GM19324 (cell line): ENCODE measurements around the gene ARHGAP26.
"Not testable (repeated sequence)": the region's sequence is repeated elsewhere in the genome, so short reads cannot be mapped to it uniquely, and the experiment has no call there.

Experiments
- ATAC-seq: cut with Tn5 transposase; IDR thresholded peaks from one replicate; pipeline ENCODE4 v1.9.1; 2021; ENCODE audit warnings: mild to moderate bottlenecking, moderate library complexity; ENCODE audit not compliant: unreplicated experiment, low FRiP score

ARHGAP26 gene

GRCh38 chr5:142920849-142921612 is 150.9 kb downstream of the ARHGAP26 start:
- no peak for ATAC-seq

GRCh38 chr5:142922223-142922952 is 152.2 kb downstream of the ARHGAP26 start:
- peak; percentile 59 for ATAC-seq

GRCh38 chr5:142924135-142924883 is 154.1 kb downstream of the ARHGAP26 start:
- ATAC-seq = no peak

- ATAC-seq = no peak
Observed at GRCh38 chr5:142925795-142926194, 155.6 kb downstream of the ARHGAP26 start.

GRCh38 chr5:142926549-142926948 is 156.4 kb downstream of the ARHGAP26 start:
- ATAC-seq = no peak

GRCh38 chr5:142928999-142929398 is 158.8 kb downstream of the ARHGAP26 start:
- ATAC-seq = not testable (repeated sequence)

GRCh38 chr5:142929587-142929986 is 159.4 kb downstream of the ARHGAP26 start:
- ATAC-seq = no peak

- ATAC-seq = no peak
Observed at GRCh38 chr5:142930395-142931110, 160.4 kb downstream of the ARHGAP26 start.

GRCh38 chr5:142931896-142932686 is 161.9 kb downstream of the ARHGAP26 start:
- no peak for ATAC-seq

- ATAC-seq = no peak
Observed at GRCh38 chr5:142934051-142934762, 164.0 kb downstream of the ARHGAP26 start.

GRCh38 chr5:142935014-142935413 is 164.8 kb downstream of the ARHGAP26 start:
- no peak for ATAC-seq

- ATAC-seq = no peak
Observed at GRCh38 chr5:142937374-142937773, 167.2 kb downstream of the ARHGAP26 start.

- no peak for ATAC-seq
Observed at GRCh38 chr5:142938266-142938880, 168.2 kb downstream of the ARHGAP26 start.

GRCh38 chr5:142939006-142939405 is 168.8 kb downstream of the ARHGAP26 start:
- no peak for ATAC-seq

GRCh38 chr5:142939884-142940283 is 169.7 kb downstream of the ARHGAP26 start:
- ATAC-seq = no peak

- ATAC-seq = no peak
Observed at GRCh38 chr5:142941245-142941644, 171.1 kb downstream of the ARHGAP26 start.

GRCh38 chr5:142942901-142943300 is 172.7 kb downstream of the ARHGAP26 start:
- no peak for ATAC-seq

- ATAC-seq = no peak
Observed at GRCh38 chr5:142944140-142944539, 174.0 kb downstream of the ARHGAP26 start.

GRCh38 chr5:142945321-142945720 is 175.1 kb downstream of the ARHGAP26 start:
- no peak for ATAC-seq
